Activated CD4-positive, CD25-positive, alpha-beta regulatory T cell (primary cell): ENCODE results near the gene SPEF1.

Source experiments
- DNase-seq, 4 experiments: peaks; one replicate each; lab custom pipeline; 2025; lab: John Stamatoyannopoulos, UW

The SPEF1 gene

GRCh38 chr20:3729811-3730540 lies 51.3 kb downstream of the SPEF1 start:
- no peak for DNase-seq

GRCh38 chr20:3729378-3729777 lies 51.9 kb downstream of the SPEF1 start:
- DNase-seq = no peak

- DNase-seq = no peak
Observed at GRCh38 chr20:3728876-3729275, 52.4 kb downstream of the SPEF1 start.

- no peak for DNase-seq
Observed at GRCh38 chr20:3728354-3728753, 52.9 kb downstream of the SPEF1 start.
